Skeletal muscle satellite cell (primary cell): ENCODE measurements around the gene NFATC2IP.
"Not testable (repeated sequence)": the region's sequence is repeated elsewhere in the genome, so short reads cannot be mapped to it uniquely, and the experiment has no call there.

Experiments
- H3K27me3 ChIP-seq: 2 replicates; pipeline ENCODE4 v1.7.0; 2013; ENCODE audit warnings: low read length; ENCODE audit not compliant: control insufficient read depth, insufficient read depth
- H3K36me3 ChIP-seq: 2 replicates; pipeline ENCODE4 v1.7.0; 2013; ENCODE audit warnings: mild to moderate bottlenecking, control low read depth, low read length; ENCODE audit not compliant: insufficient read depth
- H3K4me1 ChIP-seq: 2 replicates; pipeline ENCODE4 v1.7.0; 2013; ENCODE audit warnings: low read length; ENCODE audit not compliant: control insufficient read depth, insufficient read depth
- H3K4me2 ChIP-seq: 2 replicates; pipeline ENCODE4 v1.7.0; 2013; ENCODE audit warnings: mild to moderate bottlenecking, low read length
- H3K4me3 ChIP-seq: 2 replicates; pipeline ENCODE4 v1.7.0; 2013; ENCODE audit warnings: low read length
- H3K9ac ChIP-seq: 2 replicates; pipeline ENCODE4 v1.7.0; 2013; ENCODE audit warnings: mild to moderate bottlenecking, low read depth, low read length, moderate library complexity
- H3K9me3 ChIP-seq: replicated peaks from 2 replicates; pipeline ENCODE4 v1.7.0; 2013; ENCODE audit warnings: mild to moderate bottlenecking, control low read depth, low read length

Gene NFATC2IP

DNA sequence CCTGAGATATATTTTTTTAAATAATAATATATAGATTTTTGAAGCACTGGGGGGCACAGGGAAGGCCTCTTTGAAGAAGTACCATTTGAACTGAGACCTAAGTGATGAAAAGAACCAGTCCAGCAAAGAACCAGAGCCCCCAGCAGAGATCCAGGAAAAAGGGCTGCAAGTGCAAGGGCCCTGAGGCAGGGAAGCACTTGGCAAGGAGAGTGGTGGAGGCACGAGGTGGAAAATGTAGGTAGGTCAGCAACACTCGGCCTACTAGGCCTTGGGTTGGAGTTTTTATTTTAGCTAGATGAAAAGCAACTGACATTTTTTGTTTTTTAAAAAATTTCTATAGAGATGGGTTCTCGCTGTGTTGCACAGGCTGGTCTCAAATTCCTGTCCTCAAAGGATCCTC lies 20.5 kb upstream of the NFATC2IP start:
- Histone ChIP-seq H3K9ac (no peak overlapping the region), H3K27me3 (no peaks in the 10 kb centered on the region), H3K4me3 (no peak overlapping the region), H3K36me3 (no peaks in the 10 kb centered on the region), H3K4me1 (no peaks in the 10 kb centered on the region), H3K9me3 (no peaks in the 10 kb centered on the region), H3K4me2 (no peak overlapping the region)

DNA sequence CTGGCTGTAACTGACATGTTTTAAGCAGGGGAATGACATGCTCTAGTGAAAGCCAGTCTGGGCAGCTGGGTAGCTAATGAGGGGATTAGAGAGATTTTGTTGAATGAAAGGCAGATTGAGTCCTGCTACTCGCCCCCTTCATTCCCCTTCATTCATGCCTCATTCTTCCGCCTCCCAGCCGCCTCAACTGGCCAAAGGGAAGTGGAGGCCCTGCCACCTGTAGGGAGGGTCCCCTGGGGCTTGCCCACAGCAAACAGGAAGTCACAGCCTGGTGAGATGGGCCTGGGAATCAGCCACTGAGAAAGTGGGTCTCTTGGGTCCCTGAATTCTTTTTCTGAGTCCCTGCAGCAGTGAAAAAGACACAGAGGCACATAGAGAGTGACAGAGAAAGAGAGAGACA lies 20.1 kb upstream of the NFATC2IP start:
- H3K9me3 ChIP-seq: no peaks in the 10 kb centered on the region
- no peaks in the 10 kb centered on the region for H3K27me3 ChIP-seq
- no peak overlapping the region for H3K4me3 ChIP-seq
- H3K9ac ChIP-seq: no peak overlapping the region
- no peak overlapping the region for H3K4me2 ChIP-seq
- no peaks in the 10 kb centered on the region for H3K4me1 ChIP-seq
- no peaks in the 10 kb centered on the region for H3K36me3 ChIP-seq

DNA sequence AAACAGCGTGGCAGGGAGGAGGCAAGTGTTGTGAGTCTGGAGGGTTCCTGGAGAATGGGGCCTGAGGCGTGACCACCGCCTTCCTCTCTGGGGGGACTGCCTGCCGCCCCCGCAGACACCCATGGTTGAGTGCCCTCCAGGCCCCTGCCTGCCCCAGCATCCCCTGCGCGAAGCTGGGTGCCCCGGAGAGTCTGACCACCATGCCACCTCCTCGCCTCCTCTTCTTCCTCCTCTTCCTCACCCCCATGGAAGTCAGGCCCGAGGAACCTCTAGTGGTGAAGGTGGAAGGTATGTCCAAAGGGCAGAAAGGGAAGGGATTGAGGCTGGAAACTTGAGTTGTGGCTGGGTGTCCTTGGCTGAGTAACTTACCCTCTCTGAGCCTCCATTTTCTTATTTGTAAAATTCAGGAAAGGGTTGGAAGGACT lies 18.9 kb upstream of the NFATC2IP start, which contains the start of gene CD19:
Gene CD19, plus strand, starts transcription at position 171 of the 425 bp plus-strand sequence. Its CDS starts 30 bp downstream, at position 201.
- H3K9ac ChIP-seq: no peak within 1 kb of the TSS
- no peaks in the 10 kb centered on the region for H3K4me1 ChIP-seq
- H3K4me3 ChIP-seq: no peak within 1 kb of the TSS
- no peaks in the 10 kb centered on the region for H3K36me3 ChIP-seq
- H3K4me2 ChIP-seq: no peak within 1 kb of the TSS
- no peaks in the 10 kb centered on the region for H3K27me3 ChIP-seq
- no peaks in the 10 kb centered on the region for H3K9me3 ChIP-seq

DNA sequence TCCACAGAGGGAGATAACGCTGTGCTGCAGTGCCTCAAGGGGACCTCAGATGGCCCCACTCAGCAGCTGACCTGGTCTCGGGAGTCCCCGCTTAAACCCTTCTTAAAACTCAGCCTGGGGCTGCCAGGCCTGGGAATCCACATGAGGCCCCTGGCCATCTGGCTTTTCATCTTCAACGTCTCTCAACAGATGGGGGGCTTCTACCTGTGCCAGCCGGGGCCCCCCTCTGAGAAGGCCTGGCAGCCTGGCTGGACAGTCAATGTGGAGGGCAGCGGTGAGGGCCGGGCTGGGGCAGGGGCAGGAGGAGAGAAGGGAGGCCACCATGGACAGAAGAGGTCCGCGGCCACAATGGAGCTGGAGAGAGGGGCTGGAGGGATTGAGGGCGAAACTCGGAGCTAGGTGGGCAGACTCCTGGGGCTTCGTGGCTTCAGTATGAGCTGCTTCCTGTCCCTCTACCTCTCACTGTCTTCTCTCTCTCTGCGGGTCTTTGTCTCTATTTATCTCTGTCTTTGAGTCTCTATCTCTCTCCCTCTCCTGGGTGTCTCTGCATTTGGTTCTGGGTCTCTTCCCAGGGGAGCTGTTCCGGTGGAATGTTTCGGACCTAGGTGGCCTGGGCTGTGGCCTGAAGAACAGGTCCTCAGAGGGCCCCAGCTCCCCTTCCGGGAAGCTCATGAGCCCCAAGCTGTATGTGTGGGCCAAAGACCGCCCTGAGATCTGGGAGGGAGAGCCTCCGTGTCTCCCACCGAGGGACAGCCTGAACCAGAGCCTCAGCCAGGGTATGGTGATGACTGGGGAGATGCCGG lies 18.2 kb upstream of the NFATC2IP start:
- Histone ChIP-seq H3K4me2 (no peak overlapping the region), H3K9me3 (no peaks in the 10 kb centered on the region), H3K36me3 (no peaks in the 10 kb centered on the region), H3K4me3 (no peak overlapping the region), H3K4me1 (no peaks in the 10 kb centered on the region), H3K9ac (no peak overlapping the region), H3K27me3 (no peaks in the 10 kb centered on the region)

- H3K4me1 ChIP-seq: no peaks in the 10 kb centered on the region
- H3K27me3 ChIP-seq: no peaks in the 10 kb centered on the region
- H3K4me2 ChIP-seq: no peak overlapping the region
- no peaks in the 10 kb centered on the region for H3K9me3 ChIP-seq
- no peak overlapping the region for H3K9ac ChIP-seq
- no peak overlapping the region for H3K4me3 ChIP-seq
- H3K36me3 ChIP-seq: no peaks in the 10 kb centered on the region
Observed at GRCh38 chr16:28933171-28933570, 17.6 kb upstream of the NFATC2IP start.

DNA sequence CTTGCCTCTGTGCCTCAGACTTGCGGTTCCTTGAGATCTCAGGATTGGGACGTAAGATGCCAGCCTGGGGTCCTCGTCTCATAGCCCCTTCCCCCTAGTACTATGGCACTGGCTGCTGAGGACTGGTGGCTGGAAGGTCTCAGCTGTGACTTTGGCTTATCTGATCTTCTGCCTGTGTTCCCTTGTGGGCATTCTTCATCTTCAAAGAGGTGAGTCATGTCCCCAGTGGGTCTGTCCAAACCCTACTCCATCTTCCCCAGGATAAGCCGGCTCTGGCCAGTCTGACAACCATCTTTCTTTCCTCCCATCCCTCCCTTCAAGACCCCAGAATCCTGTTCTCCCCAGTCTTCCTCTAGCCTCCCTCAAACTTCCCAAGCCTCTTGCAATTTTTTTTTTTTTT lies 15.4 kb upstream of the NFATC2IP start:
- no peak overlapping the region for H3K4me2 ChIP-seq
- no peak overlapping the region for H3K9ac ChIP-seq
- H3K4me1 ChIP-seq: no peaks in the 10 kb centered on the region
- H3K9me3 ChIP-seq: no peaks in the 10 kb centered on the region
- H3K36me3 ChIP-seq: no peaks in the 10 kb centered on the region
- H3K4me3 ChIP-seq: no peak overlapping the region
- peaks cover 4% of the 10 kb centered on the region for H3K27me3 ChIP-seq

DNA sequence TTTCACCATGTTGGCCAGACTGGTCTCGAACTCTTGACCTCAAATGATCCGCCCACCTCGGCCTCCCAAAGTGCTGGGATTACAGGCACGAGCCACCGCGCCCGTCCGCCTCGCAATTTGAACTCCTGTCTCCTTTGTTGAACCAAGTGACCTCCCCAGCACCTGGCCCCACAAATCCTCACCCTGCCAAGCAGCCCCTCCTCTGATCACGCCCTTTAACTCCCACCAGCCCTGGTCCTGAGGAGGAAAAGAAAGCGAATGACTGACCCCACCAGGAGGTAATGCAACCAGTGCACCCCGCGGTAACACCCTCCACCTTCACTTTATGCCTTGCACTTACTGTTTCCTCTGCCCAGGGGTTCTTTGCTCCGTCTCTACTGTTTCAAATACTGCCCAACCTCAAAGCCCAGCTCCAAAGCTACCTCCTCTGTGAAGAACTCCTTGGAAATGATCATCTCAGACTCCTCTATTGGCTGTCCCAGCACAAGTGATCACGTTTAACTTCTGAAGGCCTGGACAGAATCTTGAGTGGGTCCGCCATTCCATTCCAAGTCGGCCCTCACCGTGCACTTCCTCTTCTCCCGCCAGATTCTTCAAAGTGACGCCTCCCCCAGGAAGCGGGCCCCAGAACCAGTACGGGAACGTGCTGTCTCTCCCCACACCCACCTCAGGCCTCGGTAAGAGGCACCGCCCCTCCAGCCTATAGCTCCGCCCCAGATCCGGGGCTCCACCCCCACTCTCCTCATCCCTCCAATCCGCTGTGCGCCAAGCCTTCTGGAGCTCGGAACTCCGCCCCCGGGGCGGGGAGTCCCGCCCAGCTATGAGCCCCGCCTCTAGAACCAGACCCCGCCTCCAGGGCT lies 14.6 kb upstream of the NFATC2IP start:
- peaks cover 4% of the 10 kb centered on the region for H3K27me3 ChIP-seq
- no peaks in the 10 kb centered on the region for H3K4me1 ChIP-seq
- no peak overlapping the region for H3K9ac ChIP-seq
- peak overlapping the region; percentile 52 for H3K4me2 ChIP-seq
- no peaks in the 10 kb centered on the region for H3K9me3 ChIP-seq
- H3K4me3 ChIP-seq: no peak overlapping the region
- no peaks in the 10 kb centered on the region for H3K36me3 ChIP-seq

- Histone ChIP-seq H3K9ac (no peak overlapping the region), H3K4me1 (no peaks in the 10 kb centered on the region), H3K4me3 (no peak overlapping the region), H3K4me2 (no peak overlapping the region), H3K9me3 (no peaks in the 10 kb centered on the region), H3K27me3 (peaks cover 4% of the 10 kb centered on the region), H3K36me3 (no peaks in the 10 kb centered on the region)
Observed at GRCh38 chr16:28936784-28937155, 14.0 kb upstream of the NFATC2IP start.

GRCh38 chr16:28937222-28937876 lies 13.4 kb upstream of the NFATC2IP start:
- Histone ChIP-seq H3K9ac (no peak overlapping the region), H3K4me3 (no peak overlapping the region), H3K36me3 (no peaks in the 10 kb centered on the region), H3K27me3 (peaks cover 4% of the 10 kb centered on the region), H3K4me2 (no peak overlapping the region), H3K9me3 (no peaks in the 10 kb centered on the region), H3K4me1 (no peaks in the 10 kb centered on the region)

GRCh38 chr16:28938721-28939120 lies 12.0 kb upstream of the NFATC2IP start:
- Histone ChIP-seq H3K9me3 (no peaks in the 10 kb centered on the region), H3K36me3 (no peaks in the 10 kb centered on the region), H3K4me1 (no peaks in the 10 kb centered on the region), H3K4me2 (no peak overlapping the region), H3K9ac (no peak overlapping the region), H3K27me3 (peaks cover 4% of the 10 kb centered on the region), H3K4me3 (no peak overlapping the region)

- H3K4me2 ChIP-seq, H3K9me3 ChIP-seq, H3K36me3 ChIP-seq, H3K4me1 ChIP-seq, H3K9ac ChIP-seq, H3K4me3 ChIP-seq, H3K27me3 ChIP-seq: not testable (repeated sequence)
Observed at GRCh38 chr16:28939825-28940224, 10.9 kb upstream of the NFATC2IP start.
